HEK293 (cell line): Measurements from ENCODE around the gene LEF1.

Experiments used
- CTCF ChIA-PET: fragments of 350-600 bp; formaldehyde crosslinking; extraction: SDS; loops from one replicate; lab custom pipeline; 2021; ENCODE audit warnings: antibody characterized with exemption; lab: Yijun Ruan, JAX
- POLR2A ChIA-PET: fragments of 300-600 bp; formaldehyde crosslinking; extraction: SDS; loops from one replicate; lab custom pipeline; 2020; ENCODE audit warnings: antibody characterized with exemption, inconsistent platforms; lab: Yijun Ruan, JAX
- H3K27ac ChIP-seq: fragments of 200-500 bp; sonication (Bioruptor generic); 2 replicates; pipeline ENCODE4 v1.5.1; 2014; ENCODE audit warnings: low read depth, low read length, control low read depth, inconsistent platforms; ENCODE audit errors: extremely low read depth
- H3K36me3 ChIP-seq, 2 experiments: fragments of 200-500 bp in 1 of 2; sonication (Bioruptor generic) in 1 of 2; 1 replicate in 1 of 2; 2 replicates in 1 of 2; pipeline ENCODE4 v1.5.1; 2014 to 2017; ENCODE audit warnings: inconsistent platforms in 2 of 2, low read length in 2 of 2; ENCODE audit not compliant: control insufficient read depth in 2 of 2, insufficient read depth in 1 of 2
- H3K4me1 ChIP-seq: fragments of 200-500 bp; sonication (Bioruptor generic); 2 replicates; pipeline ENCODE4 v1.5.1; 2014; ENCODE audit warnings: mild to moderate bottlenecking, low read length, inconsistent platforms; ENCODE audit not compliant: control insufficient read depth, insufficient read depth
- H3K4me3 ChIP-seq: 2 replicates; pipeline ENCODE4 v1.5.1; 2011; ENCODE audit warnings: low read depth, mild to moderate bottlenecking, control low read depth, low read length, moderate library complexity
- H3K9me3 ChIP-seq: fragments of 200-500 bp; sonication (Bioruptor generic); 2 replicates; pipeline ENCODE4 v1.5.1; 2014; ENCODE audit warnings: low read depth, low read length, inconsistent platforms; ENCODE audit not compliant: control insufficient read depth, insufficient read depth
- ATF2 ChIP-seq: fragments of 450-650 bp; formaldehyde crosslinking; IDR thresholded peaks from 2 replicates; pipeline ENCODE4 v1.5.1; 2016; ENCODE audit warnings: missing biosample characterization, missing genetic modification characterization, low read depth
- BCL11B ChIP-seq: fragments of 450-650 bp; formaldehyde crosslinking; IDR thresholded peaks from 2 replicates; pipeline ENCODE4 v1.5.1; 2016; ENCODE audit warnings: low read depth, missing biosample characterization, missing genetic modification characterization
- GLI2 ChIP-seq: fragments of 450-650 bp; formaldehyde crosslinking; IDR thresholded peaks from 2 replicates; pipeline ENCODE4; 2017; ENCODE audit warnings: missing biosample characterization, missing genetic modification characterization, low read depth, borderline replicate concordance
- GLI4 ChIP-seq: fragments of 450-650 bp; formaldehyde crosslinking; IDR thresholded peaks from 2 replicates; pipeline ENCODE4 v1.5.1; 2016; ENCODE audit warnings: missing biosample characterization, missing genetic modification characterization
- HOXA7 ChIP-seq: sonication (generic); formaldehyde crosslinking; IDR thresholded peaks from 2 replicates; pipeline ENCODE4 v1.8.1; 2022; ENCODE audit warnings: missing genetic modification reagents, borderline replicate concordance
- HOXC10 ChIP-seq: sonication (generic); formaldehyde crosslinking; IDR thresholded peaks from 2 replicates; pipeline ENCODE4 v1.8.1; 2023; ENCODE audit warnings: mild to moderate bottlenecking, missing genetic modification reagents
- KLF16 ChIP-seq: fragments of 450-650 bp; formaldehyde crosslinking; IDR thresholded peaks from 2 replicates; pipeline ENCODE4 v1.5.1; 2017; ENCODE audit warnings: missing biosample characterization, missing genetic modification characterization
- KLF8 ChIP-seq: fragments of 450-650 bp; formaldehyde crosslinking; IDR thresholded peaks from 2 replicates; pipeline ENCODE4 v1.5.1; 2016; ENCODE audit warnings: missing biosample characterization, missing genetic modification characterization
- KLF9 ChIP-seq: fragments of 450-650 bp; formaldehyde crosslinking; IDR thresholded peaks from 2 replicates; pipeline ENCODE4 v1.5.1; 2016; ENCODE audit warnings: missing biosample characterization, missing genetic modification characterization, low read depth
- REST ChIP-seq: fragments of 450-650 bp; formaldehyde crosslinking; IDR thresholded peaks from 2 replicates; pipeline ENCODE4 v1.5.1; 2016; ENCODE audit warnings: missing biosample characterization, missing genetic modification characterization
- SCRT2 ChIP-seq: fragments of 450-650 bp; formaldehyde crosslinking; IDR thresholded peaks from 2 replicates; pipeline ENCODE4 v1.5.1; 2016; ENCODE audit warnings: missing biosample characterization, missing genetic modification characterization
- SP2 ChIP-seq: fragments of 450-650 bp; formaldehyde crosslinking; IDR thresholded peaks from 2 replicates; pipeline ENCODE4 v1.5.1; 2016; ENCODE audit warnings: missing biosample characterization, missing genetic modification characterization
- YY1 ChIP-seq: fragments of 450-650 bp; formaldehyde crosslinking; IDR thresholded peaks from 2 replicates; pipeline ENCODE4 v1.5.1; 2018; ENCODE audit warnings: missing biosample characterization, missing genetic modification characterization
- ZBTB1 ChIP-seq: fragments of 450-650 bp; formaldehyde crosslinking; IDR thresholded peaks from 2 replicates; pipeline ENCODE4 v1.5.1; 2016; ENCODE audit warnings: missing biosample characterization, missing genetic modification characterization
- ZIC2 ChIP-seq: fragments of 450-650 bp; formaldehyde crosslinking; IDR thresholded peaks from 2 replicates; pipeline ENCODE4 v1.5.1; 2016; ENCODE audit warnings: missing biosample characterization, missing genetic modification characterization
- ZNF114 ChIP-seq: fragments of 450-650 bp; formaldehyde crosslinking; IDR thresholded peaks from 2 replicates; pipeline ENCODE4 v1.5.0; 2017; ENCODE audit warnings: missing biosample characterization, missing genetic modification characterization
- ZNF132 ChIP-seq: fragments of 450-650 bp; formaldehyde crosslinking; IDR thresholded peaks from 2 replicates; pipeline ENCODE4 v1.5.1; 2017; ENCODE audit warnings: missing biosample characterization, missing genetic modification characterization, borderline replicate concordance
- ZNF174 ChIP-seq: fragments of 450-650 bp; formaldehyde crosslinking; IDR thresholded peaks from 2 replicates; pipeline ENCODE4 v1.5.0; 2017; ENCODE audit warnings: missing biosample characterization, mild to moderate bottlenecking, missing genetic modification characterization
- ZNF184 ChIP-seq: fragments of 450-650 bp; IDR thresholded peaks from 2 replicates; pipeline ENCODE4 v1.5.1; 2018; ENCODE audit warnings: missing biosample characterization, mild to moderate bottlenecking, missing genetic modification characterization
- ZNF211 ChIP-seq: fragments of 450-650 bp; formaldehyde crosslinking; IDR thresholded peaks from 2 replicates; pipeline ENCODE4 v1.5.1; 2016; ENCODE audit warnings: low read depth, missing biosample characterization, missing genetic modification characterization
- ZNF473 ChIP-seq: fragments of 450-650 bp; formaldehyde crosslinking; IDR thresholded peaks from 2 replicates; pipeline ENCODE4 v1.5.1; 2017; ENCODE audit warnings: missing biosample characterization, missing genetic modification characterization
- ZNF514 ChIP-seq: fragments of 450-650 bp; formaldehyde crosslinking; IDR thresholded peaks from 2 replicates; pipeline ENCODE4 v1.5.1; 2016; ENCODE audit warnings: missing biosample characterization, missing genetic modification characterization
- ZNF530 ChIP-seq: fragments of 450-650 bp; formaldehyde crosslinking; IDR thresholded peaks from 2 replicates; pipeline ENCODE4 v1.5.1; 2016; ENCODE audit warnings: low read depth, missing biosample characterization, missing genetic modification characterization
- ZNF561 ChIP-seq: fragments of 450-650 bp; IDR thresholded peaks from 2 replicates; pipeline ENCODE4 v1.5.1; 2018; ENCODE audit warnings: missing biosample characterization, missing genetic modification characterization, borderline replicate concordance
- ZNF600 ChIP-seq: fragments of 450-650 bp; formaldehyde crosslinking; IDR thresholded peaks from 2 replicates; pipeline ENCODE4 v1.5.1; 2016; ENCODE audit warnings: missing biosample characterization, missing genetic modification characterization
- ZNF621 ChIP-seq: fragments of 450-650 bp; formaldehyde crosslinking; IDR thresholded peaks from 2 replicates; pipeline ENCODE4 v1.5.1; 2017; ENCODE audit warnings: missing biosample characterization, missing genetic modification characterization
- ZNF660 ChIP-seq: fragments of 450-650 bp; IDR thresholded peaks from 2 replicates; pipeline ENCODE4 v1.5.1; 2018; ENCODE audit warnings: missing biosample characterization, mild to moderate bottlenecking, missing genetic modification characterization
- ZNF707 ChIP-seq: fragments of 450-650 bp; formaldehyde crosslinking; IDR thresholded peaks from 2 replicates; pipeline ENCODE4 v1.5.1; 2016; ENCODE audit warnings: missing biosample characterization, missing genetic modification characterization
- ZNF792 ChIP-seq: fragments of 450-650 bp; formaldehyde crosslinking; IDR thresholded peaks from 2 replicates; pipeline ENCODE4 v1.5.1; 2016; ENCODE audit warnings: missing biosample characterization, missing genetic modification characterization
- ZNF837 ChIP-seq: fragments of 450-650 bp; formaldehyde crosslinking; IDR thresholded peaks from 2 replicates; pipeline ENCODE4 v1.5.1; 2016; ENCODE audit warnings: missing biosample characterization, missing genetic modification characterization
- TF ChIP-seq, protein P1 (sequence below): fragments of 450-650 bp; formaldehyde crosslinking; IDR thresholded peaks from 2 replicates; pipeline ENCODE4 v1.5.1; 2016; ENCODE audit warnings: missing biosample characterization, missing genetic modification characterization

The LEF1 gene

DNA sequence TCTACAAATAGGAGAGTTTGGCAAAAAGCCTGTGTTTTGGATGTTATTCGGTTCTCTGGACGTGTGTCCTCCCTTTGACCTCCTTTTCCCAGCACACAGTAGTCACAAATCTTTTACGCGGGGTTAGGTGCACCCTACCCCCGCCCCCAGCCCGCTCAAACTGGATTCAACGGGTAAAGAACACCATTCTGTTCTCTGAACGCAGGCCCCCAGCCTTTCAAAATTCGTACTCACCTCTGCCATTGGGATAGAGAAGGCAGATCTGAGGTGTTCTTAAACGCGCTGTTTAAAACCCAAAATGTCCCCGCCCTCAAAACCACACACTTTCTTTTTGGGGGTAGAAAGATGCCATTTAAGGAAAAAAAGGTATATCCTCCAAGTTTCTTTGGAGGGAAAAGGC, 2.7 kb downstream of the LEF1 start:
- peaks cover 3% of the 10 kb centered on the region for H3K4me1 ChIP-seq
- H3K9me3 ChIP-seq, result no peaks in the 10 kb centered on the region
- no peak overlapping the region for H3K27ac ChIP-seq
- H3K36me3 ChIP-seq, result peaks cover 0 to 15% of the 10 kb centered on the region in 2 experiments; a peak in 2 of 3 replicates
- ChIA-PET CTCF (no interaction called here), POLR2A (interaction anchor here (0.6 kb wide), 1 partner anchor 117 kb away, joined by 3 read pairs; no protein-coding TSS in a partner anchor)
- no peak for TF ChIP-seq ZNF114 (tag by site-specific recombination)
- TF ChIP-seq ATF2, result no peak
- TF ChIP-seq HOXA7 (CRISPR knock-in tag), result no peak
- TF ChIP-seq ZNF792 (tag by site-specific recombination), result no peak
- no peak for TF ChIP-seq ZNF837 (tag by site-specific recombination)
- no peak for TF ChIP-seq KLF8
- TF ChIP-seq, protein P1, sequence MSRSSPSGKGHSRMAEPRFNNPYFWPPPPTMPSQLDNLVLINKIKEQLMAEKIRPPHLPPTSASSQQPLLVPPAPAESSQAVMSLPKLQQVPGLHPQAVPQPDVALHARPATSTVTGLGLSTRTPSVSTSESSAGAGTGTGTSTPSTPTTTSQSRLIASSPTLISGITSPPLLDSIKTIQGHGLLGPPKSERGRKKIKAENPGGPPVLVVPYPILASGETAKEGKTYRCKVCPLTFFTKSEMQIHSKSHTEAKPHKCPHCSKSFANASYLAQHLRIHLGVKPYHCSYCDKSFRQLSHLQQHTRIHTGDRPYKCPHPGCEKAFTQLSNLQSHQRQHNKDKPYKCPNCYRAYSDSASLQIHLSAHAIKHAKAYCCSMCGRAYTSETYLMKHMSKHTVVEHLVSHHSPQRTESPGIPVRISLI (tag by site-specific recombination), result no peak
- no peak for TF ChIP-seq ZNF132 (tag by site-specific recombination)
- no peak for TF ChIP-seq ZNF660 (tag by site-specific recombination)
- TF ChIP-seq ZNF514 (tag by site-specific recombination), result no peak
- no peak for TF ChIP-seq ZNF184 (tag by site-specific recombination)
- TF ChIP-seq ZNF211 (tag by site-specific recombination), result no peak
- TF ChIP-seq GLI4 (tag by site-specific recombination), result no peak
- no peak for TF ChIP-seq SP2 (tag by site-specific recombination)
- TF ChIP-seq GLI2 (tag by site-specific recombination), result no peak
- TF ChIP-seq YY1 (tag by site-specific recombination), result no peak
- no peak for TF ChIP-seq ZNF707 (tag by site-specific recombination)
- no peak for TF ChIP-seq KLF16 (tag by site-specific recombination)
- TF ChIP-seq HOXC10 (CRISPR knock-in tag), result no peak
- peak overlapping the region; percentile 72 for H3K4me3 ChIP-seq

GRCh38 chr4:108165586-108165985, 3.1 kb downstream of the LEF1 start:
- H3K36me3 ChIP-seq, result peaks cover 0 to 19% of the 10 kb centered on the region in 2 experiments; a peak in 2 of 3 replicates
- peaks cover 3% of the 10 kb centered on the region for H3K4me1 ChIP-seq
- H3K9me3 ChIP-seq, result no peaks in the 10 kb centered on the region
- no peak overlapping the region for H3K27ac ChIP-seq
- H3K4me3 ChIP-seq, result no peak overlapping the region
- TF ChIP-seq KLF9 (tag by site-specific recombination) (no peak), ZNF600 (0 out of 2 replicates have a peak, but pooled peaks have one; percentile 5)
- ChIA-PET POLR2A (no interaction called here), CTCF (no interaction called here)

- CTCF ChIA-PET, result interaction anchor here (0.5 to 0.6 kb wide), 2 partner anchors 35 to 137 kb away, joined by 3 read pairs; no protein-coding TSS in a partner anchor
- Histone ChIP-seq H3K9me3 (no peaks in the 10 kb centered on the region), H3K36me3 (peaks cover 0 to 20% of the 10 kb centered on the region in 2 experiments; a peak in 2 of 3 replicates), H3K4me3 (no peak overlapping the region), H3K4me1 (no peaks in the 10 kb centered on the region), H3K27ac (no peak overlapping the region)
- POLR2A ChIA-PET, result no interaction called here
- TF ChIP-seq REST (tag by site-specific recombination) (no peak), SCRT2 (no peak), ZNF621 (tag by site-specific recombination) (no peak), ZNF473 (tag by site-specific recombination) (no peak), ZNF561 (tag by site-specific recombination) (no peak), BCL11B (tag by site-specific recombination) (no peak), ZBTB1 (tag by site-specific recombination) (no peak), ZNF530 (tag by site-specific recombination) (no peak), ZIC2 (tag by site-specific recombination) (no peak), ZNF174 (tag by site-specific recombination) (no peak)
Observed at GRCh38 chr4:108163351-108163750, 5.4 kb downstream of the LEF1 start.
